Stimulated activated CD4-positive, alpha-beta T cell treated with anti-CD3 and anti-CD28 coated beads, Interleukin-15, amount 100 ng/mL, for 24 hours (primary cell): ENCODE data around the gene TMUB2.

ENCODE experiments used
- DNase-seq: peaks from one replicate; pipeline ENCODE4 v3.0.0-alpha.2; 2020

TMUB2 gene

GRCh38 chr17:44176671-44177501 lies 9.9 kb upstream of the TMUB2 start:
- DNase-seq: no peak

- no peak for DNase-seq
Observed at GRCh38 chr17:44177640-44178039, 9.1 kb upstream of the TMUB2 start.

GRCh38 chr17:44178133-44178532 lies 8.6 kb upstream of the TMUB2 start:
- DNase-seq: no peak

- no peak for DNase-seq
Observed at GRCh38 chr17:44183024-44183423, 3.7 kb upstream of the TMUB2 start.

GRCh38 chr17:44184212-44184810 lies 2.5 kb upstream of the TMUB2 start:
- DNase-seq: no peak

- no peak for DNase-seq
Observed at GRCh38 chr17:44187131-44187899, 543 bp downstream of the TMUB2 start.

GRCh38 chr17:44188576-44189403 lies 2.0 kb downstream of the TMUB2 start:
- no peak for DNase-seq

- DNase-seq: no peak
Observed at GRCh38 chr17:44190481-44190880, 3.7 kb downstream of the TMUB2 start.

GRCh38 chr17:44191369-44191768 lies 4.6 kb downstream of the TMUB2 start:
- DNase-seq: no peak

- DNase-seq: no peak
Observed at GRCh38 chr17:44191941-44192496, 5.2 kb downstream of the TMUB2 start.

GRCh38 chr17:44192750-44193149 lies 6.0 kb downstream of the TMUB2 start:
- no peak for DNase-seq

GRCh38 chr17:44193326-44194084 lies 6.7 kb downstream of the TMUB2 start:
- DNase-seq: no peak

GRCh38 chr17:44197107-44197506 lies 10.3 kb downstream of the TMUB2 start:
- DNase-seq: no peak

GRCh38 chr17:44197980-44198720 lies 11.4 kb downstream of the TMUB2 start:
- DNase-seq: peak; percentile 55

GRCh38 chr17:44198721-44199552 lies 12.2 kb downstream of the TMUB2 start:
- DNase-seq: peak; percentile 68

- peak; percentile 100 for DNase-seq
Observed at GRCh38 chr17:44199553-44200477, 13.0 kb downstream of the TMUB2 start, which contains the start of gene ATXN7L3. Gene ATXN7L3, minus strand, starts transcription at chr17:44199884. Its CDS starts 1,814 bp downstream, at chr17:44198070.

- no peak for DNase-seq
Observed at GRCh38 chr17:44200478-44201155, 13.8 kb downstream of the TMUB2 start.

- no peak for DNase-seq
Observed at GRCh38 chr17:44202756-44203155, 16.0 kb downstream of the TMUB2 start.
